NCI-H345 treated with DMSO at 0.1 percent for 48 hours (cell line): ENCODE measurements around the gene ACBD3.

ENCODE experiments used
- DNase-seq: peaks from one replicate; lab custom pipeline; 2025; ENCODE audit not compliant: unreplicated experiment; lab: John Stamatoyannopoulos, UW

ACBD3 gene

DNA sequence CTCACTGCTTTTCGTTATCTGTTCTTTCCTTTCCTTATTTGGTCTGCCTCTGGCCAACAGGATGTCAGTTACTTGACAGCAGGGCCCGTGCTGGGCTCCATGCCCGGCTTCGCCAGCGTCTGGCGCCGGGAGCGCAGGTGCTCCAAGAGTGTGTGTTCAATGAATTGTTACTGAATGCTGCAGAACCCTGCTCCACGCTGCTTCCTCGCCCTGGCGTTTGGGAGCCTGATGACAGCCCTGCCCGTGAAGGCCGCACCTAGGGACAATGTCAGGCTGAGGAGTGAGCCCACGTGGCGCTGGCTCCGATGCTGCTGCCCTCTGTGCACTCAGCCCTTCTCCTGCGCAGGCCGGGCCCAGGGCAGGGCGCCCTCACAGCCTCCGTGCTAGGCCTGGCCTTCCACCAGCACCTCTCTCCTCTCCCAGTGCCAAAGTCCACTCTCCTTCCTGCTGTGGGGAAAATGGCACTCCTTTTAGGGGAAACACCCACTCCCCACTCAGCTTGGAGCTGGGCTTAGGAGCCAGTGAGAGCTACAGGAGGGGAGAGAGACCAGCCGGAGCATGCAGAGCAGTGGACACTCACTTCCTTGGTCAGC, 51.4 kb downstream of the ACBD3 start:
- no peak for DNase-seq

DNA sequence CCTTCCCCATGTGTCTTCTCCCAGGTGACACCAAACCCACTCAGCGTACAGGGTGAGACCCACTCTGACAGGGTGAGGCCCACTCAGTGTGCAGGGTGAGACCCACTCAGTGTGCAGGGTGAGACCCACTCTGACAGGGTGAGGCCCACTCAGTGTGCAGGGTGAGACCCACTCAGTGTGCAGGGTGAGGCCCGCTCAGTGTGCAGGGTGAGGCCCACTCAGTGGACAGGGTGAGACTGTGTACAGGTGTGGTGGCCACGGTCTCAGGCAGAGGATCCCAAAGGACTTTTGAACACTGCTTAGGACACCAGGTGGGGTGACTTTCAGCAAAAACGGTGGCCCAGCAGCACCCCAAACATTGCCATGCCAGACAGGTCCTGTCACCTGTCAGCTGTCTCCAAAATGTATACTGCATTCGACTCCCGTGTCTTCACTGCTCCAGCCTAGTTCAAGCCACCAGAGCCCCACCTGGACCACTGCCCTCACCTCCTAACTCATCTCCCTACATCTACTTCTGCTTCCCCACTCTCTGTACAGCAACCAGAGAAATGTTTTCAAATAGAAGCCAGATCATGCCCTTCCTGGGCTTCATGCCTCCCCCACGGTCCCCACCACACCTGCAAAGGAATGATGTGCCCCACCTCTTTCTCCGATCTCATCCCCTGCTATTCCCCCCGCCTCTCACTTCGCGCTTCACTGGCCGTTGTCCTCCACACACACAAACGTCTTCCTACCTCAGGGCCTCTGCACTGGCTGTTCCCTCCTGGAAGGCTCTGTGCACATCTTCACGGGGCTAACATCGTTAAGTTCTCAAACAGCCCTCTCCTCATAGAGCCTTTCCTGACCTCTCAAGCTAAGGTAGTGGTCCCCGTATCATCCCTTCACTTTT, 52.1 kb downstream of the ACBD3 start:
- DNase-seq: no peak

DNA sequence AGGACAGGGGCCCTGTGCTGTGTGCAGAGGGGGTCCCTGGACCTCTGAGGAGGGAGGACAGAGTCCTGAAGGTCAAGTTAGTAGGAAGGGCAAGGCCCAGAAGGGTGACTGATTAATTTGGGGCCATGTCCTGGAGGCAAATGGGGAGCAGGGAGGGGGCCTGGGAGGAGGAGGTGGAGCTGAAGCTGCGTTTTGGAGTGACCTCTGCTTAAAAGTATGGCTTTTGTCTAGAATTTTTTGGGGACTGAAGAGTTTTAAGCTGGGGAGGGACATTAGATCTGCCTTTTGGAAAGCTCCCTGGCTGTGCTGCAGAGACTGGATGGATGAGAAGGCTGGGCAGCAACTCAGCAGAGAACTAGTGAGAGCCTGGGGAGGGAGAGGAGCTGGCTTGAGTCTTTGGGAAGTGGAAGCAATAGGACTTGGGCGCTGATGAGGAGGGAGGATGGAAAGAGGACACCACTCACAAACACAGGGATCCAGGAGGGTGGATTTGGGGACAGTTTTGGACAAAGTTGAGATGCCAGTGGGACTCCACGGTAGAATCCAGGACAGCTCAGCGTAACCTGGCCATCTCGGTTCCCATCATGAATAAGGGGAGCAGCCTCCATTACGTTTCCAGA, 52.9 kb downstream of the ACBD3 start:
- no peak for DNase-seq

DNA sequence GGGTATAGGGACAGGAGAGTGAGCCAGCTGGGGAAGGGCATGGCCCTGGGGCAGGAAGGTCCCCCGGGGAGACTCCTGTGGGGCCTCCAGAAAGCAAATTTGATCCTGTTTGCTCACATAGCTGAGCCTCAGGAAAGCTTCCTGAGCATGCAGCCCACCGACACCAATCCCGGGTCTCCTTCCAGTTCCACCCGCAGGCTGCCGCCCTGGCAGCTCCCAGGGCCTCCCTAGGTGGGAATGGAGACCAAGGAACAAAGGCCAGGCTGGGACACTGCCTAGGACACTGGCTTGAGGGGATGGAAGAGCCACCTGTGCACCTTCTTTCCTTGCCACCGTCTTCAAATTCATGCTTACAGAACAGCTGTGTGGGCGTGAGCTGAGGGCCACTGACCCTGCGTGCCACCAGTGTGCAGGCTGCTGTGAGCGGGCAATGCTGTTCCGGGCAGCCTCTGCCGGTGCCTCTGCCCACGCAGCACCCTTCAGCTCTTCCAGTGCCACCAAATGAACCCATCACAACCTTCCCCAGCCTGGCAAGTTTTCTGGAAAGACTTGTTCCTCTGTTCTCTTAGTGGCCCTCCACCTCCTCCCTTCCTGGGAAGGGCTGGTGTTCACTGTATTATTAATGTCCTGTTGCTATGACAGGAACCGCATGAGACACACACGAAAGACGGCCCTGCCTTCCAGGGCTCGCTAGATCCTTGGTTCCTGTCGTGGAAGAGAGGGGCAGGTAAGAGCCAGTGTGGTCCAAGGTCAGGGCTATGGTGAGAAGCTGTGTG, 53.6 kb downstream of the ACBD3 start:
- no peak for DNase-seq

DNA sequence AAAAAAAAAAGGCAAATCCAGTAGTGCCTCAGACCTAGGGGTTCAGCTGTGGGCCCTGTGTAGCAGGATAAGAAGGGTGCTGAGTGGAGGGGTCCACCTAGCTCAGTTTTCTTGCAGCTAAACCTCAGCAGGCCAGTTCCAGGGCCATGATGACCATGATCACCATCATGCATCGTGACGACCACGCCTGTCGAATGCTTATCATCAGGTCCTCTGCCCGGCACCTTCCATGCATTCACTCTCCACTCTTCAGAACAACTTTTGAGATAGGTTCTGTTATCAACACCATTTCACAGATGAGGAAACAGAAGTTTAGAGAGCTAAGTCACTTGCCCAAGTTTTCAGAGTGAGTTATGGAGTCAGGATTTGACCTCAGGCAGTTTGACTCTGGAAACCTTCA, 54.9 kb downstream of the ACBD3 start:
- DNase-seq: no peak

DNA sequence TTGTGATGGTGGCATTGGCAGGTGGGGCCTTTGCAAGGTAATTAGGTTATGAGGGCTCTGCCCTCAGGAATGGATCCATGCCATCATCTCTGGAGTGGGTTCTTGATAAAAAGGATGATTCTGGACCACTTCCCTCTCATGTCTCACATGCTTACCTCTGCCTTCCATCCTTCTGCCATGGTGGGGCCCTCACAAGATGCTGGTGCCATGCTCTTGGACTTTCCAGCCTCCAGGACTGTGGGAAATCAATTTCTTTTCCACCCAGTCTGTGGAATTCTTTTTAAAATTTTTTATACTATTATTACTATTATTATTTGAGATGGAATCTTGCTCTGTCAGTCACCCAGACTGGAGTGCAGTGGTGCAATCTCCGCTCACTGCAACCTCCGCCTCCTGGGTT, 57.3 kb downstream of the ACBD3 start:
- DNase-seq: no peak

DNA sequence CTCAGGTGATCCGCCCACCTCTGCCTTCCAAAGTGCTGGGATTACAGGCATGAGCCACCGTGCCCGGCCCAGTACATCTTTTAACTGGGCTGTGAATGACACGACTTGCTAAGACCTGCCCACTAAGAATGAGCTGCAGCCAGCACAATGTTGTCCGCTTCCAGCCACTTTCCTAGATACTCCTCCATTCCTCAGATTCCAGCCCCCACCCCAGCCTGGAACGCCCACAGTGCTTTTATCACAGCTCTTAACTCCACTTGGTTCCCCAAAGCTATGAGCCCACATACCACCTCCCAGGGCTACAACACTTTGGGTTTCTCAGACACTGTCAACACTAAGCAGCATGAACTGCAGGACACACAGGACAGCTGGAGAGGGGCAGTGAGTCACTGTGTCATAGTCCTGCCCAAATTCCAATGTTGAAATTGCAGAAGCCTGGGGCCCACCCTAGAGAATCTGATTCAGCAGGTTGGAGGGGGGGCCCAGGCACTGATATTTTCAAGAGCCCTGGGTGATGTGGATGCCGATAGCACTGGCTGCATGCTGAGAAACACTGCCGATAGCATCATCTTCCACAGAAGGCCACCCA, 58.0 kb downstream of the ACBD3 start:
- no peak for DNase-seq

DNA sequence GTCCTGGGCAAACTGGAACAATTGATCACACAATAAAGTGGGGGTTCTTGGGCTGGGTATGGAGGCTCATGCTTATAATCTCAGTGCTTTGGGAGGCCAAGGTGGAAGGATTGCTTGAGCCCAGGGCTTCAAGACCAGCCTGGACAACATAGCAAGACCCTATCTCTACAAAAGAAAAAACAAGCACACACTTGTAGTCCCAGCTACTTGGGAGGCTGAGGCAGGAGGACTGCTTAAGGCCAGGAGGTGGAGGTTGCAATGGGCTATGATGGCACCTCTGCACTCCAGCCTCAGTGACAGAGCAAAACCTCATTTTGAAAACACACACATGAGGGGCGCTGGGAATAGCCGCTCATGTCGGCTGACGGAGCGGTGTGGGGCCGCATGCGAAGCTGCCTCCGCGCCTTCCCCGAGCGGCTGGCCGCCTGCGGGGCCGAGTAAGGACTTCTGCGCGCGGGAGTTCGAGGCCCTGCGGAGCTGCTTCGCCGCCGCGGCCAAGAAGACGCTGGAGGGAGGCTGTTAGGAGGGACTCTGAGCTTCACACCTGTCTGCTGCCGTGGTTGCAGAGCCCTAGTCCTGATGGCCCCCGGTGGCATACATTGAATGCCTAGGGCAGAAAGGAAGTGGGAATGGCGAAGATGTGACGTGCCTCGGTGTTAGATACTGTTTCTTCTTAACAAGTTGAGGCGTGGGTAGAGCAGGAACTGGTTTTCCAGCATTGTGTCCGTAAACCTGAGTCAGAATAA, 59.5 kb downstream of the ACBD3 start:
- no peak for DNase-seq

DNA sequence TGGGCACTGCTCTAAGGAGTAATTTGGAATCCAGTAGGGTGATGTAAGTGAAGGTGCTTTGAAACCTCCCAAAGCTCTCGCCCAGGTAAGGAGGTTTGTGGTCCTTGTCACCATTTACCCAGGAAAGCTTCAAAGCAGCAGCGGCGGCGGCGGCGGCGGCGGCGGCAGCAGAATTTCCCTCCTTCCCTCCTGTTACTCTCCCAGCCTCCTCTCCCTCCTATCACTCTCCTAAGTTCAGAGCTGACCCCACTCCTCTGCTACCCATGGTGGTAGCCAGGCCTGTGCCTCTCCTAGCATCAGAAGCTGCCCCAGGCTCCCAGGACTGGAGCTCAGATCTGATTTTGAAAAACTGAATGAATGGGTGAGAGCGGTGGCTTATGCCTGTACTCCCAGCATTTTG, 60.7 kb downstream of the ACBD3 start:
- no peak for DNase-seq

DNA sequence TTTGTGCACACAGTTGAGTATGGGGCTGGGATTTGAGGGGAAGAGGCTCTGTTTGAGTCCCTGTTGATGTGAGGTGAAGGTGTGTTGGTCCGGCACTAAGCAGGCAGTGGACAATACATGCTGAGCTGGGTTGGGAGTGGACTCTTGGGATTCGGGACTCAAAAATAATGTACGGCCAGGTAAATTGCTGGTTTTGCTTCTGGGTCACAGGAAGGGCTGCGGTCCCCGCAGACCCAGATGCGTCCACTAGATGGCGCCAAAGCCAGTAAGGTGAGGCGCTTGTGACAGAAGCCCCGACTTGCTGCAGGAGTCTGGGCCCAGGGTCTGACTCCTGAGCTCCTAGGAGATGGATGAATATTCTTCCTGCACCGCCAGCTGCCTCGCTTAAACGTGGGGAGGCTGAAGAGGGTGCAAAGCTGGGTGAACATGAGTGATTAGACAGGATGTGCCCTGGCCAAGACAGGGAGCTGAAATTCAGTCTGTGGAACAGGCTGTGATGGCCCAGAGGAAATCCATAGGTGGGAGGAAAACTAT, 61.4 kb downstream of the ACBD3 start:
- DNase-seq: peak; percentile 43

DNA sequence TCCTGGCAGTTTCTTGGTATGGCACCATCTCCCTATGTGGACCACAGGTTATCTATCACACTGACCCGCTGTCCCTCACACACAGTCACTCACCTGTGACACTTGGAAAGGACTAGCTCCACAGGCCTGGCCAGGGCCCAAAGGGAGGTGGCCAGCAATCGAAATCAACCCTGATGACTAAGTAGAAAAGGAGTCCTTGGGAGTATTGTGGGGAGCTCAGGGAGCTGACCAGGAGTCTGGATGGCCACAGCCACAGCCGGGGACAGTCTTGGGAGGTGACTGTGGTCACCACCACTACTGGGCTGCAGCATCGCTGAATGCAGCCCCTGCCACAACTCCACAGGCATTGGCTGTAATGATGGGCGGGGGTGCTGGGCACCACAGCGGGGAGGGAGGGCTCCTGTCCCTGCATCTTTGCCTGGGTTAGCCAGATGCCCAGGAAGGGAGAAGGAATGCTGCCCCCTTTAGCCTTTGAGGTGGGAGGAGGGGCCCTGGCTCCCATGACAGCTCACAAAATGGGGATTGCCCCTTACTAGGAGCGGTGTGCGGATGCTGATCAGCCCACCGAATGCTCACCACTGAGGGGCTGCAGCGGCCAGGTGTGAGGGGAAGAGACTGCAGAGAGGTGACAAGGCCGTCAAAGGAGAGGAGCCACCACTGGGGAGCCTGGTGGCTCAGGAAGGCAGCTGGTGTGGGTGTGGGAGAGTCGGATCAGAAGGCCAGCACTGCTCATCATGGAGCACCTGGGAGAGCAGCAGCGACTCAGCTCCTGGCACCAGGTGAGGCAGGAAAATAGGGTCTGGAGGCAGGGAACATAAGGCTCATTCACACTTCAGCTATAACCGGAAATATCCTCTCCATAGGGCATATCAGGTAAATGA, 62.7 kb downstream of the ACBD3 start:
- no peak for DNase-seq

DNA sequence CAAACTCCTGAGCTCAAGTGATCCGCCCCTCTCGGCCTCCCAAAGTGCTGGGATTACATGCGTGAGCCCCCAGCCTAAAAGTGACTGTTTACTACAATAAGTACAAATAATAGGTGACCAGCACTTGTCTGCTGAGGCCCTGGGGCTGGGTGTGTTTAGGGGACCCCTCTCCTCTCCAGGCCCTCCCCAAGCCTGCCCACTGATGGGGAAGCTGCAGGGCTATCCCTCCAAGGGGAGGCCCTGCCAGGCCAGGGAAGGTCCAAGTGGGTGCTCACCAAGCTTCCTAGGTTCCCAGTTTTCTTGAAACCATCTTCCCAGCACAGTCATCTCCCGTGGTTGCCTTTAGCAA, 63.4 kb downstream of the ACBD3 start:
- DNase-seq: no peak

DNA sequence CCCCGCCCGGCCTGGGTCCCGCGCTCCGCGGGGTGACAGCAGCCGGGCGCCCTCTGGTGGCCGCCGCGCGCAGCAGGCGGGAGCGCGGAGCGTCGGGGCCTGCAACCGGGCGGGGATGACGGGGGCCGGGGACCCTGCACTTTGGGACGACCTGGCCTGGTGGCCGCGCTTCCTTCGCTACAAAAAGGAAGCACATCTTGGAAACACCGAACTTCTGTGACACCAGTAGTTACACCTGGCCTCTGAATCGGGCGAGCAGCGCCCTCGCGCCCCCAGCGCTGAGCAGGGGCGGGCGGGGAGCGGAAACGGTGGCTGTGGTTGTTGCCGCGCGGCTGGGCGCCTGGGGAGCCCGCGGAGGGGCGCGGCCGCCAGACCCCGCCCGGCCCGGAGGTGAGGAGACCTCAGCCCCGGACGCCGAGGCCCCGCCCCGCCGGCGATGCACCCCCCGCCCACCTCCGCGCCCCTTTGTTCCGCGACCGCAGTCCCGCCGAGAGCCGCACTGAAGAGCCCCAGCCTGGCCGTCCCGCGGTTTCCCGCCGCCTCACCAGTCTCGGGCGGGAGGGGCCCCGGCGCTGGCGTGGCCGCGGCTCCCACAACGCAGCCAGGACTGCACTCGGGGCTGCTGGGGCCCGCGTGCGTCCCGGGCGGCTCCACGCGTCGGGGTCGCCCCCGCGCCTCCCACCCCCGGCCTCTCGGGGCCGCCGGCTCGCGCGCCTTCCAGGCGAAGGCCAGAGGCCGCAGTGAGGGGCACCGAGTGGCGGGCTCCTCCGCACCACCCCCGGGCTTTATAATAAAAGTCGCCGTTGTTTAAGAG, 64.7 kb downstream of the ACBD3 start:
- DNase-seq: peak; percentile 67

DNA sequence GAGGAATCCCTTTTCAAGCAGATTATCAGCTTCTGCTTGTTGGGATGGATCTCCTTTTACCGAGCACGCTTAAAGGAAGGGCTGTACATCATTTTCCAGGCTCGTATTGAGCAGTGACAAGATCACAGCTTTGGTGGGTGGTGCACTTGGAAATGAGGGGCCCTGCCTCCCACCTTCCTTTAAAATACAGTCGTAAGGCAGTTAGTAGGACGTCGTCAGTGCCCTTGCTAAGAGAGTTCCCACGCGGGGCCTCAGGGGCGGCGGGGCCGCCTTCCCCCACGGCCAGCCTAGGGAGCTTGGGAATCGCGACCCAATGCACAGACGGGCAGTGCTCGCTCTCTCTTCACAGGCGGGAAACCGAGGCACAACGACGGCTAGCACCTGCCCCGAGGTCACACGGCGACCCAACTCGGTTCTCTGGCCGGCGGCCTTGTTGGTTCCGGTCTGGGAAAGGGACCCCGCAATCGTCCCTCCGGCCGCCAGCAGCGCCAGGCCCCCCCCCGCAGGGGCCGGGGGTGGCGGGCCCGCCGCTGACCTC, 65.4 kb downstream of the ACBD3 start:
- no peak for DNase-seq

DNA sequence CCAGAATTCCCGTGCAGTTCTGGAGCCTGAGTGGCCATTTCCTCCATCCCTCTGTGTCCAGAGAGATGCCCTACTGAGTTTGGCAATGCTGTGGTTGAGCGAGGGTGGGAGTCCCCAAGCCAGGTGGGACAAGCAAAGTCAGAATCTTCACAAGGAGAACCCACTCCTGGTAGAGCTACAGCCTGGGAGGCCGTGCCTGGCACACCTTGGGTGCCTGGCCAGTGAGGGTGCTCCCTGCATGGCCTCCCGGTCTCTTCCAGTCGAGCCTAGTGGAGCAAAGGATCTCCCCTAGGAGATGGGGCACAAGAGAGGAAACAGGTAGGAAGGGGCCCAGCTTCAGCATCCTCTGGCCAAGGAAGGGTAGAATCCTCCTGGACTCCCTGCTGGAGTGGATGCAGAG, 66.1 kb downstream of the ACBD3 start:
- DNase-seq: no peak

DNA sequence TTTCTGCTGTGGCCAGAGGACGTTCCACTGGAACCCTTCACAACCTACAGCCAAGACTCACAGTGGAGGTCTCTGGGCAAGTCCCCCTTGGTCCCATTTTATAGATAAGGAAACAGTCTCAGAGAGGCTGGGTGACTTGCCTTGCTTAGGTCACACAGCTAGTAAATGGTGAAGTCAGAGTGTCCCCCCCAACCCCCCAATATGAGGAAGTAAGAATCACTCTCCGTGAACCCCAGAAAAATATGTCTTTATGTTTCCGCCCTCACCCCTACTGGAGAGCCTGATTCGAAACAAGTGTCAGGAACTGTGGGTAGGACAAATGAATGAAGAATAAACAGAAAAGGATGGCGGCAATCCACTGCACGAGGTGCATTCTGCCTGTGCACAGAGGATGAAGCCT, 67.4 kb downstream of the ACBD3 start:
- DNase-seq: no peak

DNA sequence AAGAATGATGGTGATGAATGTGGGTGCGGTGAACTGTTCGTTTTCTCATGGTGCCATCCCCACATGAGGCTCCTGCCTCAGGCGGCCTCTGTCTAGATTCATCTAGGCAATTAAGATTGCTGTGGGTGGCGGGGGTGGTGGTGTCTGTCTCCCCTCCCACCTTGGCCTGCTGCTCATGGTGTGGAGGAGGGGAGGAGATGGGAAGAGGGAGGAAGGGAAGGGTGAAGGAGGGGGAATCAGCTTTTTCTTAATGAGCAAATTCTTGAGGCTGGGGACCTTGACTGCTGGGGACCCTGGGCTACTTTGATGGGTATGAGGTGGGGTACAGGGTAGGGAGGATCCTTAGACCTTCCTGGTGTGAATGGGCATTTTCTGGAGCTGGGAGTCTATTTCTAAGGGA, 68.2 kb downstream of the ACBD3 start:
- DNase-seq: no peak

DNA sequence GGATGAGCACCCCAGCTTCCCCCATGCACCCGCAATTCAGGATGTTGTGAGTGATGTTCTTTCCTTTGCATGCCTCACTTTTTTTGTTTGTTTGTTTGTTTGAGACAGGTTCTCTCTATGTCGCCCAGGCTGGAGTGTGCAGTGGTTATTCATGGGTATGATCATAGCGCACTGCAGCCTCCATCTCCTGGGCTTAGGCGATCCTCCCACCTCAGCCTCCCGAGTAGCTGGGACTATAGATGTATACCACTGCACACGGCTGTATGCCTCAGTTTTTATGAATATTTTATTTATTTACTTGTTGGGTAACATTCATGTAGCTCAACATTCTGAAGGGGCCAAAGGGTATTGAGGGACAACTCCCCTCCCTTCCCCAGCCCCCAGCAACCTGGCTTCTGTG, 69.2 kb downstream of the ACBD3 start:
- no peak for DNase-seq
